GM20000 (cell line): ENCODE results near the gene GAL3ST2.
"Not testable (repeated sequence)": the region's sequence is repeated elsewhere in the genome, so short reads cannot be mapped to it uniquely, and the experiment has no call there.

Experiments used
- DNase-seq: peaks from one replicate; pipeline ENCODE4 v3.0.0; 2012; ENCODE audit warnings: low spot score
- CTCF ChIP-seq: IDR thresholded peaks from 2 replicates; pipeline ENCODE4 v1.5.1; 2012; ENCODE audit warnings: mild to moderate bottlenecking, control low read depth; ENCODE audit errors: extremely low read depth, missing control alignments

Gene GAL3ST2

DNA sequence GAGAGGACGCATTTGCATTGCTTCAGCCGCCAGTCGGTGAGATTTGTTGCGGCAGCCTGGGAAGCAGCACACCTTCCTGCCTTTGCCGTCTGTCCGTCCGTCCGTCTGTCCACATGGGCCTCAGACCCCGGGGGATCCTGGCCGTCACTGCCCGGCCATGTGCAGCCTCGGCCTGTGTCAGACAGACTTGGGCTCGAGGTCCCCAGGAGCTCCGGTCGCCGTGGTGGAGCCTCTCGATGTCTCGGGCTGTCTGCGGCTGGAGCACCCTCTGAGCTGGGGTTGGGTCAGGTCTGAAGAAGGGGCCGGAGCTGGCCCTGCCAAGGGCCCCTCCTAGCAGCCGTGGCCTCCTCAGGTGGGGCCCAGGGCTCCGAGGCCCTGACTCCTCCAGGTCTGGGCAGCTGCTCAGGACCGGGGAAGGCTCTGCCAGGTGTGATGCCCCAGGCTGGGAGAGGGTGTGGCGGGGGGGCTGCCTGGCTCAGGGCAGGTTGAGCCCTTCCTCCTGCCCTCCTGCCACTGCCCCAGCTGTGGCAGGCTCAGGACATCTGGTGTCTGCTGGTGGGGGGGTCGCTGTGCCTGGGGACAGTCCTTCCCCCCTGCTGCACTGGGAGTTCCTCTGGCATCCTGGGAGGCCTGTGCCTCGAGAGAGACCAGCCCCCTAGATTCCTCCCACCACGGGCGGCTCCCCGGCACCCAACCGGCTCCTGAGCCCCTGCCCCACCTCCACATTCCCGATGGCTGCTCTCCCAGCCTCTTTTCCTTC lies 44.2 kb downstream of the GAL3ST2 start:
- no peak for TF ChIP-seq CTCF
- DNase-seq: no peak

GRCh38 chr2:241821460-241822263 lies 45.0 kb downstream of the GAL3ST2 start:
- DNase-seq: peak; percentile 15
- TF ChIP-seq CTCF: no peak

GRCh38 chr2:241822264-241822623 lies 45.6 kb downstream of the GAL3ST2 start:
- TF ChIP-seq CTCF: no peak
- peak; percentile 20 for DNase-seq

- not testable (repeated sequence) for DNase-seq
Measured at GRCh38 chr2:241823531-241824437, 47.2 kb downstream of the GAL3ST2 start.

GRCh38 chr2:241827394-241827793 lies 50.8 kb downstream of the GAL3ST2 start:
- TF ChIP-seq CTCF: no peak

DNA sequence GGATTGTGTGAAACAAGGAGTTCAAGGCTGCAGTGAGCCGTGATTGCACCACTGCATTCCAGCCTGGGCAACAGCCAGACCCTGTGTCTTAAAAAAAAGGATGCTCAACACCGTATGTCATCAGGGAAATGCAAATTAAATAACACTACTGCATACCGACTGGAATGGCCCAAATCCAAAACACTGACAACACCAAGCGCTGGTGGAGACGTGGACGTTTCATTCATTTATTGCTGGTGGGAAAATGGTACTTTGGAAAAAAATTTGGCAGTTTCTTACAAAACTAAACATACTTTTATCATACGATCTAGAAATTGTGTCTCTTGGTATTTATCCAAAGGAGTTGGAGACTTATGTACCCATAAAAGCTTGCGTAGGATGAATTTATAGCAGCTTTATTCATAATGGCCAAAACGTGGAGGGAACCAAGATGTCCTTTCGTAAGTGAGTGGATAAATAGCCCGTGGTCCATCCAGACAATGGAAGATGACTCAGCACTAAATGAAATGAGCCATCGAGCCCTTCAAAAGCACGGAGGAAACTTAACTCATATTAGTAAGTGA lies 56.6 kb downstream of the GAL3ST2 start:
- no peak for TF ChIP-seq CTCF

More at GRCh38 chr2:241827394-241827793, 50.8 kb downstream of the GAL3ST2 start:
- no peak for DNase-seq

DNA sequence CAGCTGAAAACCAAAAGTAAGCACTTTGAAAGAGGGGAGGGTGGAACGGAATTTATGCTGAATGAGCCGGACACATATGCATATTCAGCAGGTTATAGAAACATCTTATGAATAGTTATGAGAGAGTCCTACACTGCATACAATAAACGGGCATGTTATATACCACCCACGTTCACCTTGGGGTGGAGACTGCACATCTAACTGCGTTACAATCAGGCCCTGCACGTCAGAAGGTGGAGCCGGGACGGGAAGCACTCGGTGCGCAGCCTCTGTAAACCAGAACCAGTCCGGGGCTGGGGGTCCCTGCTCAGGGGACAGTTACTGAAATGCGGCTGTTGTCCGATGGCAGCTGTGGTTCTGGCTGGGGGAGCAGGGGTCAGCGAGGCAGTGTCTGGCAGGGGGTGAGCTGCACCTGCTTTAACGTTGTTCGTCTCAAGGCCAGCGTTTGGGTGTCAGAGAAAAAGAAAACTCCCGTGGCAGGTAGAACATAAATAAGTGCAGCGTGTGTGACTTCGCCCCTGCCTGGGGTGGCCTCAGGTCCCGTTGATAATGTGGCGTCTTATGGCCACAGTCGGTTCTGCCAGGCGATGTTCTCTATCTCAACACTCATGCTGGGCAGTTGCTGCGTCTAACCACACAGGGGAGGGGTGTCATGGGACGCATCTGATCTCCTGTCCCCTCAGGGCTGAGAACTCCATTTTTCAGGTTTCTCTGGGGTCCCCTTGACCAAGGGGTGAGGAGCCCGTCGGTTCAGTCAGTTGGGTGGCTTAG lies 57.3 kb downstream of the GAL3ST2 start:
- not testable (repeated sequence) for DNase-seq

More for the DNA sequence above, 56.6 kb downstream of the GAL3ST2 start:
- DNase-seq: no peak
